OCI-LY1 (cell line): Measurements from ENCODE around the gene HTT.

Source experiments
- H2AFZ ChIP-seq: fragments of 200-600 bp; sonication (generic), shearing (Covaris generic); 2 replicates; pipeline ENCODE4 v1.6.0; 2014; ENCODE audit warnings: antibody characterized with exemption, mild to moderate bottlenecking, low read length
- H3F3A ChIP-seq: fragments of 200-600 bp; sonication (generic), shearing (Covaris generic); 2 replicates; pipeline ENCODE4 v1.6.0; 2014; ENCODE audit warnings: mild to moderate bottlenecking, antibody characterized with exemption, low read length, moderate library complexity; ENCODE audit not compliant: insufficient read depth
- H3K27ac ChIP-seq: fragments of 200-600 bp; sonication (generic); 2 replicates; pipeline ENCODE4 v1.5.1; 2014; ENCODE audit warnings: low read length, mixed run types, mild to moderate bottlenecking, low read depth; ENCODE audit not compliant: poor library complexity, severe bottlenecking
- H3K27me3 ChIP-seq: fragments of 200-600 bp; sonication (generic); 2 replicates; pipeline ENCODE4 v1.6.0; 2014; ENCODE audit warnings: antibody characterized with exemption, mild to moderate bottlenecking, low read length, moderate library complexity; ENCODE audit not compliant: insufficient read depth
- H3K36me3 ChIP-seq: fragments of 200-600 bp; sonication (generic); 2 replicates; pipeline ENCODE4 v1.6.1; 2014; ENCODE audit warnings: mild to moderate bottlenecking, antibody characterized with exemption, low read length, moderate library complexity, mixed read lengths; ENCODE audit not compliant: insufficient read depth
- H3K4me1 ChIP-seq: fragments of 200-600 bp; sonication (generic); 2 replicates; pipeline ENCODE4 v1.5.1; 2014; ENCODE audit warnings: mild to moderate bottlenecking, low read length, moderate library complexity; ENCODE audit not compliant: insufficient read depth, severe bottlenecking
- H3K4me2 ChIP-seq: fragments of 200-600 bp; sonication (generic), shearing (Covaris generic); 2 replicates; pipeline ENCODE4 v1.6.1; 2014; ENCODE audit warnings: low read length
- H3K4me3 ChIP-seq: fragments of 200-600 bp; sonication (generic); 2 replicates; pipeline ENCODE4 v1.5.1; 2014; ENCODE audit warnings: low read length, low read depth, mild to moderate bottlenecking, mixed read lengths; ENCODE audit not compliant: poor library complexity, severe bottlenecking
- H3K79me2 ChIP-seq: fragments of 200-600 bp; shearing (Covaris generic); 2 replicates; pipeline ENCODE4 v1.6.1; 2016; ENCODE audit warnings: mixed run types, low read length, mixed read lengths; ENCODE audit not compliant: insufficient read depth
- H3K9ac ChIP-seq: fragments of 200-600 bp; sonication (generic), shearing (Covaris generic); 2 replicates; pipeline ENCODE4 v1.6.1; 2014; ENCODE audit warnings: mild to moderate bottlenecking, low read length, mixed read lengths
- H3K9me2 ChIP-seq: fragments of 200-600 bp; sonication (generic), shearing (Covaris generic); 2 replicates; pipeline ENCODE4 v1.6.1; 2014; ENCODE audit warnings: low read depth, mild to moderate bottlenecking, low read length, mixed read lengths
- H3K9me3 ChIP-seq: fragments of 200-600 bp; shearing (Covaris generic); 2 replicates; pipeline ENCODE4 v1.6.1; 2014; ENCODE audit warnings: low read length, mixed read lengths
- H4K20me1 ChIP-seq: fragments of 200-600 bp; sonication (generic), shearing (Covaris generic); 2 replicates; pipeline ENCODE4 v1.6.0; 2016; ENCODE audit warnings: mild to moderate bottlenecking, low read length; ENCODE audit not compliant: insufficient read depth
- EZH2 ChIP-seq: fragments of 200-600 bp; sonication (generic), shearing (Covaris generic); IDR thresholded peaks from 2 replicates; pipeline ENCODE4 v1.8.0; 2017; ENCODE audit warnings: borderline replicate concordance, mixed run types, mild to moderate bottlenecking, antibody characterized with exemption, low read length, moderate library complexity, mixed read lengths
- TF ChIP-seq, protein P1 (sequence below): fragments of 200-600 bp; sonication (generic), shearing (Covaris generic); IDR thresholded peaks from 2 replicates; pipeline ENCODE4 v1.5.1; 2017; ENCODE audit warnings: mild to moderate bottlenecking, antibody characterized with exemption, low read length, moderate library complexity, mixed read lengths

The HTT gene

DNA sequence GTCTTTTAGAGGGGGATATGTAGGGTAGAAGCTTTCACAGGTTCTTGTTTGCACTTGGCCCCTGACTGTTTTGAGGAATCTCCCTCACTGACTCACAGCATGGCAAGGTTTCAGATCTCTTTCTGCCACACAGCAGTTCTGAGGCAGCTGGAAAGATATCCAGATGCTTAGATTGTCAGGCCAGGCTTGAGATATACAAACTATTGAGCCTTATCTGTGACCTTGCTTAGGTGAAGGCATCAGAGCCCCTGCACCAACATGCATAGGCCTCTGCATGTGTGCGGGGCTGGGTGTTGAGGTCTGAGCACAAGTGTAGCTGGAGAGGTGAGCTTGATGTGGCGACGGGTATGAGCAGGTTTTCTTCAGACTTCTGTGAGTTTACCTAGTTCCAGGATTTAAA, 93.5 kb downstream of the HTT start:
- Histone ChIP-seq H3K4me2 (no peak overlapping the region), H3K9me3 (no peaks in the 10 kb centered on the region), H3K4me1 (no peaks in the 10 kb centered on the region), H3K9me2 (no peaks in the 10 kb centered on the region), H3K27ac (no peak overlapping the region), H4K20me1 (no peaks in the 10 kb centered on the region), H3K27me3 (no peaks in the 10 kb centered on the region), H3K9ac (no peak overlapping the region), H3K4me3 (no peak overlapping the region), H3F3A (no peaks in the 10 kb centered on the region), H2AFZ (no peak overlapping the region), H3K79me2 (no peaks in the 10 kb centered on the region), H3K36me3 (peaks cover 30% of the 10 kb centered on the region)
- TF ChIP-seq EZH2: no peak
- TF ChIP-seq, protein P1, sequence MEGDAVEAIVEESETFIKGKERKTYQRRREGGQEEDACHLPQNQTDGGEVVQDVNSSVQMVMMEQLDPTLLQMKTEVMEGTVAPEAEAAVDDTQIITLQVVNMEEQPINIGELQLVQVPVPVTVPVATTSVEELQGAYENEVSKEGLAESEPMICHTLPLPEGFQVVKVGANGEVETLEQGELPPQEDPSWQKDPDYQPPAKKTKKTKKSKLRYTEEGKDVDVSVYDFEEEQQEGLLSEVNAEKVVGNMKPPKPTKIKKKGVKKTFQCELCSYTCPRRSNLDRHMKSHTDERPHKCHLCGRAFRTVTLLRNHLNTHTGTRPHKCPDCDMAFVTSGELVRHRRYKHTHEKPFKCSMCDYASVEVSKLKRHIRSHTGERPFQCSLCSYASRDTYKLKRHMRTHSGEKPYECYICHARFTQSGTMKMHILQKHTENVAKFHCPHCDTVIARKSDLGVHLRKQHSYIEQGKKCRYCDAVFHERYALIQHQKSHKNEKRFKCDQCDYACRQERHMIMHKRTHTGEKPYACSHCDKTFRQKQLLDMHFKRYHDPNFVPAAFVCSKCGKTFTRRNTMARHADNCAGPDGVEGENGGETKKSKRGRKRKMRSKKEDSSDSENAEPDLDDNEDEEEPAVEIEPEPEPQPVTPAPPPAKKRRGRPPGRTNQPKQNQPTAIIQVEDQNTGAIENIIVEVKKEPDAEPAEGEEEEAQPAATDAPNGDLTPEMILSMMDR: no peak

DNA sequence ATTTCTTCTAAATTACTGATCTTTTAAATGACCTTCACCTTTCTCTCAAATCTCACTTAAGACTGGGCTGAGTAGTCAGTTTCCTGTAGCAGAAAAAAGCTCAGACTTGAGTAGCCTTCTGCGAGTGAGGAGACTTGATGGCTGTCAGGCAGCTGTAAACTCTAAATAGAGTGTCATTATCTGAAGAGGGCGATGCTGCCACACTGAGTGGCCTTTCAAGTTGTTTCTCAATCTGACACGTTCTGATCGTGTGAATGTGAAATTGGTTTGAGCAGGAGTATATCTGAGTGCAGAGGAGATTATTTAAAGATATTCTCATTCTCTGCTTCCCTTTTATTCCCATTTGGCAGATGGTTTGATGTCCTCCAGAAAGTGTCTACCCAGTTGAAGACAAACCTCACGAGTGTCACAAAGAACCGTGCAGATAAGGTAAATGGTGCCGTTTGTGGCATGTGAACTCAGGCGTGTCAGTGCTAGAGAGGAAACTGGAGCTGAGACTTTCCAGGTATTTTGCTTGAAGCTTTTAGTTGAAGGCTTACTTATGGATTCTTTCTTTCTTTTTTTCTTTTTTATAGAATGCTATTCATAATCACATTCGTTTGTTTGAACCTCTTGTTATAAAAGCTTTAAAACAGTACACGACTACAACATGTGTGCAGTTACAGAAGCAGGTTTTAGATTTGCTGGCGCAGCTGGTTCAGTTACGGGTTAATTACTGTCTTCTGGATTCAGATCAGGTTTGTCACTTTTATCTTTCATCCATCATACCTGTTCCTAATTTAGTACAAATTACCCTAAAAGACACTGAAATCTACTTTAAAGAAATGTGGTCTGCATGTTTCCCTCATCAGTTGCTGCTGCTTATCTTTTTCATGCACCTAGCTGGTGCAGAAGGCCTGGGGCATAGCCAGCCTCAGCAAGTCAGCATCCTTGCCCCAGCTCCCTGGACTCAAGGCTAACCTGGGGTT, 100.2 kb downstream of the HTT start:
- no peaks in the 10 kb centered on the region for H3K79me2 ChIP-seq
- H2AFZ ChIP-seq: no peak overlapping the region
- H3K9me2 ChIP-seq: no peaks in the 10 kb centered on the region
- H4K20me1 ChIP-seq: no peaks in the 10 kb centered on the region
- H3K9me3 ChIP-seq: no peaks in the 10 kb centered on the region
- no peaks in the 10 kb centered on the region for H3F3A ChIP-seq
- peaks cover 29% of the 10 kb centered on the region for H3K36me3 ChIP-seq
- no peaks in the 10 kb centered on the region for H3K4me1 ChIP-seq
- H3K27me3 ChIP-seq: no peaks in the 10 kb centered on the region
- no peak overlapping the region for H3K27ac ChIP-seq
- TF ChIP-seq EZH2: no peak
- TF ChIP-seq, protein P1: no peak
- no peak overlapping the region for H3K9ac ChIP-seq
- no peak overlapping the region for H3K4me3 ChIP-seq
- H3K4me2 ChIP-seq: no peak overlapping the region

DNA sequence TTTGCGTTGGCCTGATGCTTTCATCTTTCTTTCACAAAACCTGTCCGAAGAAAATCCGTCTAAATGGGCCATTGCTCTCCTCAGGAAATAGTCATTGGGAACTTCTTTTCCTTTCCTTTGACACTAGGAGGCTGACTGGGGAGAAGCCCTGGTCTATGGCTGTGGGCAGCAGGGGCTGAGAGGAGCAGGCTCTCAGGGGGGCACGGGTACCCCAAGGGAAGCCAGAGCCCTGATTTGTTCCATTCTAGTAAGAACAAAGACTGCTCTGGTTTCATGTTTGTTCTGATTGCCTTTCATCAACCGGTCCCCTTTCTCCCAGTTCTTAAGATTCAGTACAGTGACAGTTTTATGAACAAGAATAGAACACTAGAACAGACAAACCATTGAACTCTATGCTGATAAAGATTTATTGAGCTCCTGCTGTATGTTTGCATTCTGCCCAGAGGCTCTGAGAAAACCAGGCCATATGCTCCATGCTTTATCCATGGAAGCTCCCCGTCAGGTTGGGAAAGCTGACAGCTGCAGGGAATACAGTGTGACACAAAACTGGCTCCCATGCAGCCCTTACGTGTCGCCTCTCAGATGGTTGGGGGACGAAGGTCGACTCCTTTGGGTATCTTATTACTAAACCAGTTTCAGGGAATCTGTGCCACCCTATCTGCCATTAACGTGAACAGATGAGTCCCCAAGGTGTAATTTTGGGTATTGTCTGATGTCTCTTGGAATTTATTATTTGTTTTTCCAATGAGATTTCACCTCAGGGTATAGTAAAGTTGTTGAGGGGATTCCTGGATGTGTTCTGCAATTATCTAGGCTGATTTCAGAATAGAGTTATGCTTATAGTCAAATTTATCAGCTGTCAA, 102.1 kb downstream of the HTT start:
- H3K4me2 ChIP-seq: no peak overlapping the region
- no peaks in the 10 kb centered on the region for H3K79me2 ChIP-seq
- H3K36me3 ChIP-seq: peaks cover 31% of the 10 kb centered on the region
- no peaks in the 10 kb centered on the region for H3K4me1 ChIP-seq
- H2AFZ ChIP-seq: no peak overlapping the region
- H3K9me2 ChIP-seq: no peaks in the 10 kb centered on the region
- no peak overlapping the region for H3K9ac ChIP-seq
- H3K27me3 ChIP-seq: no peaks in the 10 kb centered on the region
- H3K27ac ChIP-seq: no peak overlapping the region
- H4K20me1 ChIP-seq: no peaks in the 10 kb centered on the region
- no peak overlapping the region for H3K4me3 ChIP-seq
- TF ChIP-seq, protein P1: no peak
- no peak for TF ChIP-seq EZH2
- no peaks in the 10 kb centered on the region for H3F3A ChIP-seq
- H3K9me3 ChIP-seq: no peaks in the 10 kb centered on the region
